ENCODE data around the gene SERPINA7. TPM values are rescaled to one million over a fixed set of nuclear protein-coding genes. Genes with fewer than 3 reads are reported as not detected.

The SERPINA7 gene, protein sequence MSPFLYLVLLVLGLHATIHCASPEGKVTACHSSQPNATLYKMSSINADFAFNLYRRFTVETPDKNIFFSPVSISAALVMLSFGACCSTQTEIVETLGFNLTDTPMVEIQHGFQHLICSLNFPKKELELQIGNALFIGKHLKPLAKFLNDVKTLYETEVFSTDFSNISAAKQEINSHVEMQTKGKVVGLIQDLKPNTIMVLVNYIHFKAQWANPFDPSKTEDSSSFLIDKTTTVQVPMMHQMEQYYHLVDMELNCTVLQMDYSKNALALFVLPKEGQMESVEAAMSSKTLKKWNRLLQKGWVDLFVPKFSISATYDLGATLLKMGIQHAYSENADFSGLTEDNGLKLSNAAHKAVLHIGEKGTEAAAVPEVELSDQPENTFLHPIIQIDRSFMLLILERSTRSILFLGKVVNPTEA
- not detected for total RNA-seq
- polyA plus RNA-seq: not detected
- long read RNA-seq, donor 1: 0 reads
- long read RNA-seq, donor 2: 0 reads
- long read RNA-seq, donor 3: 0 reads

DNA sequence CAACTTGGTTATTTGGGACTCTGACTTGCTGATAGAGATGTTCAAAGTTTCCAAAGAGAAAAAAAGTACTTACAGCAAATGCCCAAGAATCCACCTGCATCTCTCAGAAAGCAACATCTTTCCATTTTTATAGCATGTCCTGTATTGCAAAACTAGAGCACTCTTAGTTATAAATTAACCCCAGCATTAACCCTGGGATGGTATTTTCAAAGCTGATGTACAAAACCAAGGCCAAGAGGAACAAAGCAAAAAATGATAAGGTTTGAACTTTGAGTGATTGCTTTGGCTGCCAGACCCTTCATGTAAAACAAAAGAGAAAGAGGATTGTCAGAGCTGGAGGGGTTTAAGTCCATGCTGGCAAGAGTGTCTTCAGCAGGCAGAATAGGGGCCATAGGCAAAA, at the start of gene SERPINA7:
SERPINA7 (minus strand) TSS at position 103 of the 400 bp plus-strand sequence. CDS start 1,669 bp downstream, outside the sequence.
- H3K4me3 ChIP-seq: no peak within 1 kb of the TSS
- no peaks in the 10 kb centered on the region for H3K4me1 ChIP-seq
- no peaks in the 10 kb centered on the region for H3K9me3 ChIP-seq
- DNase-seq: no peak
- H3K27ac ChIP-seq: no peak within 1 kb of the TSS
- intact Hi-C loops (cut with DNase I): loop anchor here in 1 of 10 donors (10.0 kb wide), 1 partner anchor 356 kb away; no protein-coding TSS in a partner anchor
- TF ChIP-seq CTCF (IDR thresholded peaks at IDR 0.05) (no peak), POLR2A (IDR thresholded peaks at IDR 0.05) (no peak)
- peaks cover 0 to 10% (median 0%) of the 10 kb centered on the region in 9 donors for H3K27me3 ChIP-seq
- no peaks in the 10 kb centered on the region for H3K36me3 ChIP-seq
- no peak for ATAC-seq

DNA sequence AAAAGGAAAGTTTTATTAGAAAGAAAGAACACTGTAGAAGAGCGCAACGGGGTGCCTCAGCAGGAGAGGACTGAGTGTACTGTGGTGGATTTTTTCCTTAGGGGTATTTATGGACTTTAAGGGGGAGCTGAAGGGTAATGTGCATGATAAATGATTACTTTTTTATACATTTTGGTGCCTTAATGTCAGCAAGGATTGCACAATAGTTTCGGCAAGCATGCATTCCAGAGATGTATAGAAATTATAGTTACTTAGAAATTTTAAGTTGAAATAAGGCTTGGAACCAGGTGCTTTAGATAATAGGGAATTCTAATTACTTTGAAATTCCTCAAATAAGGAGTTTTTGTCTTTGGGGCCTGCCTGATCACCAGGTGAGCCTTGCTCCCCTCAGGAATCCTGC, 30.5 kb upstream of the SERPINA7 start:
- DNase-seq (no peak), ATAC-seq (no peak)
- 71 to 86% (median 84%) methylated on average over 3 of the region's 3 CpGs for WGBS, 4 donors
- Histone ChIP-seq H3K9me3 (no peaks in the 10 kb centered on the region), H3K27ac (no peak overlapping the region), H3K4me1 (no peaks in the 10 kb centered on the region), H3K36me3 (no peaks in the 10 kb centered on the region), H3K27me3 (peaks cover 0 to 17% (median 0%) of the 10 kb centered on the region in 9 donors), H3K4me3 (no peak overlapping the region)
- intact Hi-C loops (cut with DNase I): no loop called here
- no peak for TF ChIP-seq POLR2A (IDR thresholded peaks at IDR 0.05)
- no peak for TF ChIP-seq CTCF (IDR thresholded peaks at IDR 0.05)

DNA sequence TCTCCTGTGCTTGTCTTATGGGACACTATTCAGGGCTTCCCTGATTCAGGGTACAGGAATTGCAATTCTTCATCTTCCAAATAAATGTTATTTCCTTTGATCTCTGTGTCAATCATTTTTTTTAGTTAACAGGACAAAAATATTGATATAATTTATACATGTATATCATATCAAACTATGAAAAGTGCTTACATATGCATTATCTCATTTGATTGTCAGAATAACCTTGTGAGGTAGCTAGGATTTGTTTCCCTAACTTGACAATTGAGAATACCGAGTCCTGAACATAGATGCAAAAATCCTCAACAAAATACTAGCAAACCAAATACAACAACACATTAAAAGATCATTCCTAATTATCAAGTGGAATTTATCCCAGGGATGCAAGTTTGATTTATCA, 11.5 kb upstream of the SERPINA7 start:
- DNase-seq (no peak), ATAC-seq (no peak)
- Histone ChIP-seq H3K27ac (no peak overlapping the region), H3K9me3 (peaks cover 0 to 8% (median 0%) of the 10 kb centered on the region in 12 donors), H3K4me3 (no peak overlapping the region), H3K4me1 (no peaks in the 10 kb centered on the region), H3K36me3 (no peaks in the 10 kb centered on the region), H3K27me3 (peaks cover 0 to 13% (median 0%) of the 10 kb centered on the region in 9 donors)
- intact Hi-C loops (cut with DNase I): no loop called here
- TF ChIP-seq POLR2A (IDR thresholded peaks at IDR 0.05): no peak
- TF ChIP-seq CTCF (IDR thresholded peaks at IDR 0.05): no peak
- WGBS, 4 donors: 68 to 97% (median 81%) methylated on average over 1 of the region's 1 CpG

- intact Hi-C loops (cut with DNase I): no loop called here
These were observed 3.8 kb upstream of the SERPINA7 start for GRCh38 chrX:106042296-106042695.

More at GRCh38 chrX:106042296-106042695, 3.8 kb upstream of the SERPINA7 start:
- Histone ChIP-seq H3K36me3 (no peaks in the 10 kb centered on the region), H3K27ac (no peak overlapping the region), H3K4me1 (no peaks in the 10 kb centered on the region), H3K4me3 (no peak overlapping the region), H3K9me3 (no peaks in the 10 kb centered on the region), H3K27me3 (peaks cover 0 to 24% (median 0%) of the 10 kb centered on the region in 9 donors)
- DNase-seq: no peak
- 58 to 75% (median 63%) methylated on average over 2 of the region's 2 CpGs for WGBS, 4 donors
- no peak for TF ChIP-seq POLR2A (IDR thresholded peaks at IDR 0.05)
- no peak for TF ChIP-seq CTCF (IDR thresholded peaks at IDR 0.05)
- no peak for ATAC-seq
